ENCODE results near the gene TPMT.
A peak's percentile ranks its signal among the peaks of the same experiment; 100 is the strongest.
"Not testable (repeated sequence)": the region's sequence is repeated elsewhere in the genome, so short reads cannot be mapped to it uniquely, and the experiment has no call there.

TPMT gene

GRCh38 chr6:18154507-18155149 is at the start of gene TPMT:
TPMT (minus strand) TSS chr6:18155077; CDS start chr6:18149127, 5,950 bp downstream.
- DNase-seq, result peak in 1 of 2 experiments; percentile 93

- no peak for DNase-seq
Measured at GRCh38 chr6:18203786-18204185, 48.9 kb upstream of the TPMT start.

- no peak for DNase-seq
Measured at GRCh38 chr6:18192026-18192425, 37.1 kb upstream of the TPMT start.

- DNase-seq, result no peak
Measured at GRCh38 chr6:18189196-18189595, 34.3 kb upstream of the TPMT start.

- no peak for DNase-seq
Measured at GRCh38 chr6:18187701-18188100, 32.8 kb upstream of the TPMT start.

- no peak for DNase-seq
Measured at GRCh38 chr6:18186540-18187250, 31.8 kb upstream of the TPMT start.

- DNase-seq, result no peak
Measured at GRCh38 chr6:18186033-18186432, 31.2 kb upstream of the TPMT start.

GRCh38 chr6:18185624-18186023 is 30.7 kb upstream of the TPMT start:
- DNase-seq, result no peak

- no peak for DNase-seq
Measured at GRCh38 chr6:18183766-18184165, 28.9 kb upstream of the TPMT start.

GRCh38 chr6:18182568-18182967 is 27.7 kb upstream of the TPMT start:
- DNase-seq, result no peak

GRCh38 chr6:18179770-18180356 is 25.0 kb upstream of the TPMT start:
- no peak for DNase-seq

GRCh38 chr6:18178960-18179615 is 24.2 kb upstream of the TPMT start:
- DNase-seq, result no peak

GRCh38 chr6:18177286-18177965 is 22.5 kb upstream of the TPMT start:
- no peak for DNase-seq

- DNase-seq, result not testable (repeated sequence)
Measured at GRCh38 chr6:18176198-18176597, 21.3 kb upstream of the TPMT start.

- no peak for DNase-seq
Measured at GRCh38 chr6:18171871-18172270, 17.0 kb upstream of the TPMT start.

GRCh38 chr6:18168264-18168663 is 13.4 kb upstream of the TPMT start:
- DNase-seq, result no peak

GRCh38 chr6:18166312-18167036 is 11.6 kb upstream of the TPMT start:
- no peak for DNase-seq

GRCh38 chr6:18165751-18166150 is 10.9 kb upstream of the TPMT start:
- DNase-seq, result no peak

GRCh38 chr6:18162401-18162800 is 7.5 kb upstream of the TPMT start:
- DNase-seq, result no peak

- DNase-seq, result no peak
Measured at GRCh38 chr6:18161431-18161830, 6.6 kb upstream of the TPMT start.

GRCh38 chr6:18160911-18161310 is 6.0 kb upstream of the TPMT start:
- DNase-seq, result no peak

- peak; percentile 18 to 75 for DNase-seq
Measured at GRCh38 chr6:18155864-18156421, 1.1 kb upstream of the TPMT start.

Data from NCI-H524 (cell line).